HG02938 (cell line): ENCODE measurements around the gene MAML2.
"Not testable (repeated sequence)": the region's sequence is repeated elsewhere in the genome, so short reads cannot be mapped to it uniquely, and the experiment has no call there.

Source experiments
- ATAC-seq: cut with Tn5 transposase; IDR thresholded peaks from one replicate; pipeline ENCODE4 v1.9.1; 2021; ENCODE audit warnings: mild to moderate bottlenecking, moderate library complexity; ENCODE audit not compliant: unreplicated experiment

Gene MAML2

GRCh38 chr11:96193745-96194443, 149.1 kb downstream of the MAML2 start:
- ATAC-seq, result no peak

GRCh38 chr11:96191752-96192151, 151.2 kb downstream of the MAML2 start:
- ATAC-seq, result no peak

GRCh38 chr11:96189351-96189750, 153.6 kb downstream of the MAML2 start:
- peak; percentile 51 for ATAC-seq

GRCh38 chr11:96188243-96189006, 154.6 kb downstream of the MAML2 start:
- ATAC-seq, result peak; percentile 28

GRCh38 chr11:96187822-96188221, 155.2 kb downstream of the MAML2 start:
- ATAC-seq, result no peak

- no peak for ATAC-seq
Observed at GRCh38 chr11:96186806-96187205, 156.2 kb downstream of the MAML2 start.

GRCh38 chr11:96185220-96185768, 157.7 kb downstream of the MAML2 start:
- ATAC-seq, result peak; percentile 66

GRCh38 chr11:96180937-96181336, 162.1 kb downstream of the MAML2 start:
- ATAC-seq, result not testable (repeated sequence)

GRCh38 chr11:96180341-96180740, 162.7 kb downstream of the MAML2 start:
- ATAC-seq, result peak; percentile 46

GRCh38 chr11:96179905-96180304, 163.1 kb downstream of the MAML2 start:
- ATAC-seq, result peak; percentile 57

- ATAC-seq, result no peak
Observed at GRCh38 chr11:96178887-96179279, 164.1 kb downstream of the MAML2 start.

GRCh38 chr11:96178049-96178886, 164.7 kb downstream of the MAML2 start:
- ATAC-seq, result no peak

GRCh38 chr11:96177146-96177545, 165.8 kb downstream of the MAML2 start:
- no peak for ATAC-seq

- no peak for ATAC-seq
Observed at GRCh38 chr11:96173906-96174305, 169.1 kb downstream of the MAML2 start.

- ATAC-seq, result no peak
Observed at GRCh38 chr11:96173422-96173821, 169.6 kb downstream of the MAML2 start.

- ATAC-seq, result no peak
Observed at GRCh38 chr11:96172604-96173003, 170.4 kb downstream of the MAML2 start.

- ATAC-seq, result no peak
Observed at GRCh38 chr11:96169250-96169649, 173.7 kb downstream of the MAML2 start.

GRCh38 chr11:96168623-96169022, 174.4 kb downstream of the MAML2 start:
- no peak for ATAC-seq

GRCh38 chr11:96167787-96168186, 175.2 kb downstream of the MAML2 start:
- ATAC-seq, result no peak

- ATAC-seq, result no peak
Observed at GRCh38 chr11:96167203-96167758, 175.7 kb downstream of the MAML2 start.
